Measurements from ENCODE around the gene BCDIN3D.
"Not testable (repeated sequence)": the region's sequence is repeated elsewhere in the genome, so short reads cannot be mapped to it uniquely, and the experiment has no call there.

The BCDIN3D gene

GRCh38 chr12:49882248-49882850 is 39.4 kb upstream of the BCDIN3D start:
- H3K4me1 Mint-ChIP-seq (ENCODE audit: low read depth): no peaks in the 10 kb centered on the region
- H3K27me3 Mint-ChIP-seq (ENCODE audit: low read depth): peaks cover 7% of the 10 kb centered on the region
- H3K36me3 Mint-ChIP-seq (ENCODE audit: low read depth): no peaks in the 10 kb centered on the region
- H3K4me3 Mint-ChIP-seq: no peak overlapping the region
- no peak overlapping the region for H3K27ac Mint-ChIP-seq
- peaks cover 31% of the 10 kb centered on the region for H3K9me3 Mint-ChIP-seq

- no peak overlapping the region for H3K4me3 Mint-ChIP-seq
- H3K36me3 Mint-ChIP-seq (ENCODE audit: low read depth): no peaks in the 10 kb centered on the region
- H3K9me3 Mint-ChIP-seq: peaks cover 31% of the 10 kb centered on the region
- no peaks in the 10 kb centered on the region for H3K4me1 Mint-ChIP-seq (ENCODE audit: low read depth)
- peaks cover 7% of the 10 kb centered on the region for H3K27me3 Mint-ChIP-seq (ENCODE audit: low read depth)
- no peak overlapping the region for H3K27ac Mint-ChIP-seq
Measured at GRCh38 chr12:49881415-49882247, 38.7 kb upstream of the BCDIN3D start.

GRCh38 chr12:49880756-49881414 is 38.0 kb upstream of the BCDIN3D start:
- H3K36me3 Mint-ChIP-seq (ENCODE audit: low read depth): no peaks in the 10 kb centered on the region
- no peaks in the 10 kb centered on the region for H3K4me1 Mint-ChIP-seq (ENCODE audit: low read depth)
- no peak overlapping the region for H3K27ac Mint-ChIP-seq
- H3K27me3 Mint-ChIP-seq (ENCODE audit: low read depth): peaks cover 7% of the 10 kb centered on the region
- H3K4me3 Mint-ChIP-seq: no peak overlapping the region
- peaks cover 31% of the 10 kb centered on the region for H3K9me3 Mint-ChIP-seq

GRCh38 chr12:49879065-49879464 is 36.2 kb upstream of the BCDIN3D start:
- not testable (repeated sequence) for H3K27ac Mint-ChIP-seq; H3K27me3 Mint-ChIP-seq (ENCODE audit: low read depth); H3K36me3 Mint-ChIP-seq (ENCODE audit: low read depth); H3K4me3 Mint-ChIP-seq; H3K4me1 Mint-ChIP-seq (ENCODE audit: low read depth)
- H3K9me3 Mint-ChIP-seq: peaks cover 31% of the 10 kb centered on the region

GRCh38 chr12:49878021-49878420 is 35.1 kb upstream of the BCDIN3D start:
- Mint-ChIP-seq H3K4me1 (ENCODE audit: low read depth) (no peaks in the 10 kb centered on the region), H3K9me3 (peaks cover 31% of the 10 kb centered on the region), H3K27ac (no peak overlapping the region), H3K4me3 (no peak overlapping the region), H3K36me3 (ENCODE audit: low read depth) (no peaks in the 10 kb centered on the region), H3K27me3 (ENCODE audit: low read depth) (peaks cover 3% of the 10 kb centered on the region)

- H3K4me3 Mint-ChIP-seq: no peak overlapping the region
- H3K4me1 Mint-ChIP-seq (ENCODE audit: low read depth): no peaks in the 10 kb centered on the region
- H3K27ac Mint-ChIP-seq: no peak overlapping the region
- H3K9me3 Mint-ChIP-seq: peaks cover 31% of the 10 kb centered on the region
- H3K36me3 Mint-ChIP-seq (ENCODE audit: low read depth): no peaks in the 10 kb centered on the region
- no peaks in the 10 kb centered on the region for H3K27me3 Mint-ChIP-seq (ENCODE audit: low read depth)
Measured at GRCh38 chr12:49877066-49877465, 34.2 kb upstream of the BCDIN3D start.

- H3K27ac Mint-ChIP-seq: no peak overlapping the region
- H3K4me3 Mint-ChIP-seq: no peak overlapping the region
- H3K4me1 Mint-ChIP-seq (ENCODE audit: low read depth): no peaks in the 10 kb centered on the region
- H3K9me3 Mint-ChIP-seq: peaks cover 31% of the 10 kb centered on the region
- no peaks in the 10 kb centered on the region for H3K27me3 Mint-ChIP-seq (ENCODE audit: low read depth)
- H3K36me3 Mint-ChIP-seq (ENCODE audit: low read depth): no peaks in the 10 kb centered on the region
Measured at GRCh38 chr12:49876070-49876469, 33.2 kb upstream of the BCDIN3D start.

GRCh38 chr12:49875115-49875720 is 32.3 kb upstream of the BCDIN3D start:
- Mint-ChIP-seq H3K27me3 (ENCODE audit: low read depth) (no peaks in the 10 kb centered on the region), H3K4me1 (ENCODE audit: low read depth) (no peaks in the 10 kb centered on the region), H3K9me3 (peaks cover 26% of the 10 kb centered on the region), H3K36me3 (ENCODE audit: low read depth) (no peaks in the 10 kb centered on the region), H3K4me3 (no peak overlapping the region), H3K27ac (no peak overlapping the region)

GRCh38 chr12:49874142-49874897 is 31.4 kb upstream of the BCDIN3D start:
- no peaks in the 10 kb centered on the region for H3K27me3 Mint-ChIP-seq (ENCODE audit: low read depth)
- no peaks in the 10 kb centered on the region for H3K4me1 Mint-ChIP-seq (ENCODE audit: low read depth)
- no peak overlapping the region for H3K4me3 Mint-ChIP-seq
- H3K9me3 Mint-ChIP-seq: peaks cover 17% of the 10 kb centered on the region
- no peak overlapping the region for H3K27ac Mint-ChIP-seq
- H3K36me3 Mint-ChIP-seq (ENCODE audit: low read depth): no peaks in the 10 kb centered on the region

GRCh38 chr12:49873361-49873934 is 30.5 kb upstream of the BCDIN3D start:
- no peaks in the 10 kb centered on the region for H3K36me3 Mint-ChIP-seq (ENCODE audit: low read depth)
- peaks cover 9% of the 10 kb centered on the region for H3K9me3 Mint-ChIP-seq
- H3K27me3 Mint-ChIP-seq (ENCODE audit: low read depth): no peaks in the 10 kb centered on the region
- H3K4me3 Mint-ChIP-seq: no peak overlapping the region
- no peaks in the 10 kb centered on the region for H3K4me1 Mint-ChIP-seq (ENCODE audit: low read depth)
- H3K27ac Mint-ChIP-seq: no peak overlapping the region

GRCh38 chr12:49872781-49873181 is 29.9 kb upstream of the BCDIN3D start:
- peaks cover under 1% of the 10 kb centered on the region for H3K4me1 Mint-ChIP-seq (ENCODE audit: low read depth)
- H3K4me3 Mint-ChIP-seq: no peak overlapping the region
- H3K27me3 Mint-ChIP-seq (ENCODE audit: low read depth): peaks cover 2% of the 10 kb centered on the region
- peaks cover 2% of the 10 kb centered on the region for H3K9me3 Mint-ChIP-seq
- no peak overlapping the region for H3K27ac Mint-ChIP-seq
- no peaks in the 10 kb centered on the region for H3K36me3 Mint-ChIP-seq (ENCODE audit: low read depth)

- Mint-ChIP-seq H3K9me3 (no peaks in the 10 kb centered on the region), H3K36me3 (ENCODE audit: low read depth) (no peaks in the 10 kb centered on the region), H3K4me3 (no peak overlapping the region), H3K27me3 (ENCODE audit: low read depth) (peaks cover 4% of the 10 kb centered on the region), H3K27ac (no peak overlapping the region), H3K4me1 (ENCODE audit: low read depth) (peaks cover 2% of the 10 kb centered on the region)
Measured at GRCh38 chr12:49872381-49872780, 29.5 kb upstream of the BCDIN3D start.

- H3K36me3 Mint-ChIP-seq (ENCODE audit: low read depth); H3K4me1 Mint-ChIP-seq (ENCODE audit: low read depth); H3K9me3 Mint-ChIP-seq; H3K27me3 Mint-ChIP-seq (ENCODE audit: low read depth); H3K27ac Mint-ChIP-seq; H3K4me3 Mint-ChIP-seq: not testable (repeated sequence)
Measured at GRCh38 chr12:49871811-49872251, 28.9 kb upstream of the BCDIN3D start.

- no peaks in the 10 kb centered on the region for H3K36me3 Mint-ChIP-seq (ENCODE audit: low read depth)
- H3K4me3 Mint-ChIP-seq: no peak overlapping the region
Measured at GRCh38 chr12:49871263-49871561, 28.3 kb upstream of the BCDIN3D start.

More at GRCh38 chr12:49871263-49871561, 28.3 kb upstream of the BCDIN3D start:
- Mint-ChIP-seq H3K9me3 (no peaks in the 10 kb centered on the region), H3K27ac (no peak overlapping the region), H3K4me1 (ENCODE audit: low read depth) (peaks cover 2% of the 10 kb centered on the region), H3K27me3 (ENCODE audit: low read depth) (peaks cover 4% of the 10 kb centered on the region)

Measured in T-helper 1 cell treated with Interleukin-12 subunit alpha and Interleukin-12 subunit beta and Interleukin-4 antibody, amounts not matched to agents 30 μg/mL and 1 μg/mL, for 36 hours (primary cell).